ENCODE measurements around the gene NXN.

Gene NXN

GRCh38 chr17:1011138-1011537 is 31.6 kb upstream of the NXN start:
- Histone ChIP-seq H3K14ac (ENCODE audit: low read length in 2 of 2) (no peak overlapping the region), H4K91ac (ENCODE audit: low read length) (no peak overlapping the region), H3K4me3 (ENCODE audit: insufficient read depth in 1 of 2, low read depth in 1 of 2, low read length in 2 of 2) (no peak overlapping the region), H2BK15ac (ENCODE audit: low read depth, poor library complexity, severe bottlenecking) (no peak overlapping the region), H2AFZ (ENCODE audit: low read depth, low read length) (no peak overlapping the region), H3K4ac (ENCODE audit: low read depth in 1 of 2, low read length in 2 of 2) (no peak overlapping the region), H3K23ac (ENCODE audit: low read length in 2 of 2) (no peak overlapping the region), H3K36me3 (ENCODE audit: control insufficient read depth in 1 of 2, insufficient read depth in 2 of 2, low read depth in 1 of 2, low read length in 2 of 2) (peaks cover 48 to 71% of the 10 kb centered on the region in 2 experiments), H3K4me2 (ENCODE audit: low read length, poor library complexity, severe bottlenecking) (no peak overlapping the region), H2BK5ac (ENCODE audit: low read depth, low read length, poor library complexity, severe bottlenecking) (no peak overlapping the region), H2AK5ac (ENCODE audit: low read length, severe bottlenecking) (no peak overlapping the region), H2BK120ac (ENCODE audit: low read depth, low read length) (no peak overlapping the region), H3K4me1 (ENCODE audit: control insufficient read depth, insufficient read depth, low read depth, low read length) (no peaks in the 10 kb centered on the region), H4K8ac (ENCODE audit: low read length) (no peak overlapping the region), H3K18ac (ENCODE audit: low read depth in 1 of 2, low read length in 2 of 2) (no peak overlapping the region), H3K27ac (ENCODE audit: low read length, poor library complexity, severe bottlenecking) (no peak overlapping the region), H3K79me1 (replicated peaks; ENCODE audit: low read length, poor library complexity, severe bottlenecking) (peaks cover 15% of the 10 kb centered on the region), H3K9ac (ENCODE audit: low read length) (no peak overlapping the region), H3K27me3 (ENCODE audit: control insufficient read depth in 1 of 2, insufficient read depth in 1 of 2, low read length in 2 of 2) (no peaks in the 10 kb centered on the region), H2BK12ac (ENCODE audit: low read length in 2 of 2) (no peak overlapping the region), H3K9me3 (ENCODE audit: control insufficient read depth, low read length) (no peaks in the 10 kb centered on the region)
- DNase-seq: no peak
- WGBS: 93% methylated on average over 10 of the region's 10 CpGs

- Histone ChIP-seq H3K4me3 (ENCODE audit: insufficient read depth in 1 of 2, low read depth in 1 of 2, low read length in 2 of 2) (no peak overlapping the region), H2BK120ac (ENCODE audit: low read depth, low read length) (no peak overlapping the region), H3K27ac (ENCODE audit: low read length, poor library complexity, severe bottlenecking) (no peak overlapping the region), H3K4me1 (ENCODE audit: control insufficient read depth, insufficient read depth, low read depth, low read length) (no peaks in the 10 kb centered on the region), H2AFZ (ENCODE audit: low read depth, low read length) (no peak overlapping the region), H3K23ac (ENCODE audit: low read length in 2 of 2) (no peak overlapping the region), H3K18ac (ENCODE audit: low read depth in 1 of 2, low read length in 2 of 2) (no peak overlapping the region), H2BK15ac (ENCODE audit: low read depth, poor library complexity, severe bottlenecking) (no peak overlapping the region), H4K8ac (ENCODE audit: low read length) (no peak overlapping the region), H2AK5ac (ENCODE audit: low read length, severe bottlenecking) (no peak overlapping the region), H2BK12ac (ENCODE audit: low read length in 2 of 2) (no peak overlapping the region), H3K9ac (ENCODE audit: low read length) (no peak overlapping the region), H3K9me3 (ENCODE audit: control insufficient read depth, low read length) (no peaks in the 10 kb centered on the region), H3K14ac (ENCODE audit: low read length in 2 of 2) (no peak overlapping the region), H3K4me2 (ENCODE audit: low read length, poor library complexity, severe bottlenecking) (no peak overlapping the region), H4K91ac (ENCODE audit: low read length) (no peak overlapping the region), H2BK5ac (ENCODE audit: low read depth, low read length, poor library complexity, severe bottlenecking) (no peak overlapping the region), H3K27me3 (ENCODE audit: control insufficient read depth in 1 of 2, insufficient read depth in 1 of 2, low read length in 2 of 2) (no peaks in the 10 kb centered on the region), H3K4ac (ENCODE audit: low read depth in 1 of 2, low read length in 2 of 2) (no peak overlapping the region), H3K36me3 (ENCODE audit: control insufficient read depth in 1 of 2, insufficient read depth in 2 of 2, low read depth in 1 of 2, low read length in 2 of 2) (peaks cover 49 to 77% of the 10 kb centered on the region in 2 experiments), H3K79me1 (replicated peaks; ENCODE audit: low read length, poor library complexity, severe bottlenecking) (peaks cover 19% of the 10 kb centered on the region)
- 87% methylated on average over 11 of the region's 14 CpGs for WGBS
- no peak for DNase-seq
These were observed 31.0 kb upstream of the NXN start for GRCh38 chr17:1010586-1010985.

- Histone ChIP-seq H3K4me3 (ENCODE audit: insufficient read depth in 1 of 2, low read depth in 1 of 2, low read length in 2 of 2) (no peak overlapping the region), H3K14ac (ENCODE audit: low read length in 2 of 2) (no peak overlapping the region), H3K4me2 (ENCODE audit: low read length, poor library complexity, severe bottlenecking) (no peak overlapping the region), H4K91ac (ENCODE audit: low read length) (no peak overlapping the region), H2AFZ (ENCODE audit: low read depth, low read length) (no peak overlapping the region), H3K4me1 (ENCODE audit: control insufficient read depth, insufficient read depth, low read depth, low read length) (no peaks in the 10 kb centered on the region), H3K9me3 (ENCODE audit: control insufficient read depth, low read length) (no peaks in the 10 kb centered on the region), H3K27me3 (ENCODE audit: control insufficient read depth in 1 of 2, insufficient read depth in 1 of 2, low read length in 2 of 2) (no peaks in the 10 kb centered on the region), H3K18ac (ENCODE audit: low read depth in 1 of 2, low read length in 2 of 2) (no peak overlapping the region), H2BK12ac (ENCODE audit: low read length in 2 of 2) (no peak overlapping the region), H2BK5ac (ENCODE audit: low read depth, low read length, poor library complexity, severe bottlenecking) (no peak overlapping the region), H3K9ac (ENCODE audit: low read length) (no peak overlapping the region), H2BK120ac (ENCODE audit: low read depth, low read length) (no peak overlapping the region), H4K8ac (ENCODE audit: low read length) (no peak overlapping the region), H2AK5ac (ENCODE audit: low read length, severe bottlenecking) (no peak overlapping the region), H3K36me3 (ENCODE audit: control insufficient read depth in 1 of 2, insufficient read depth in 2 of 2, low read depth in 1 of 2, low read length in 2 of 2) (peaks cover 53 to 82% of the 10 kb centered on the region in 2 experiments), H3K4ac (ENCODE audit: low read depth in 1 of 2, low read length in 2 of 2) (no peak overlapping the region), H3K27ac (ENCODE audit: low read length, poor library complexity, severe bottlenecking) (no peak overlapping the region), H3K23ac (ENCODE audit: low read length in 2 of 2) (no peak overlapping the region), H3K79me1 (replicated peaks; ENCODE audit: low read length, poor library complexity, severe bottlenecking) (peaks cover 19% of the 10 kb centered on the region), H2BK15ac (ENCODE audit: low read depth, poor library complexity, severe bottlenecking) (no peak overlapping the region)
- no peak for DNase-seq
- WGBS: 96% methylated on average over 10 of the region's 10 CpGs
These were observed 30.5 kb upstream of the NXN start for GRCh38 chr17:1010086-1010450.

GRCh38 chr17:1009229-1010085 is 29.9 kb upstream of the NXN start:
- no peak overlapping the region for H2BK12ac ChIP-seq (ENCODE audit: low read length in 2 of 2)
- no peak overlapping the region for H2AFZ ChIP-seq (ENCODE audit: low read depth, low read length)
- no peaks in the 10 kb centered on the region for H3K27me3 ChIP-seq (ENCODE audit: control insufficient read depth in 1 of 2, insufficient read depth in 1 of 2, low read length in 2 of 2)
- no peak overlapping the region for H2BK5ac ChIP-seq (ENCODE audit: low read depth, low read length, poor library complexity, severe bottlenecking)
- H3K79me1 ChIP-seq (replicated peaks; ENCODE audit: low read length, poor library complexity, severe bottlenecking): peaks cover 25% of the 10 kb centered on the region
- H2AK5ac ChIP-seq (ENCODE audit: low read length, severe bottlenecking): no peak overlapping the region
- H4K8ac ChIP-seq (ENCODE audit: low read length): no peak overlapping the region
- 90% methylated on average over 18 of the region's 19 CpGs for WGBS
- H3K4me3 ChIP-seq (ENCODE audit: insufficient read depth in 1 of 2, low read depth in 1 of 2, low read length in 2 of 2): no peak overlapping the region
- H3K9me3 ChIP-seq (ENCODE audit: control insufficient read depth, low read length): no peaks in the 10 kb centered on the region
- H3K14ac ChIP-seq (ENCODE audit: low read length in 2 of 2): no peak overlapping the region
- no peak overlapping the region for H4K91ac ChIP-seq (ENCODE audit: low read length)
- H3K4me2 ChIP-seq (ENCODE audit: low read length, poor library complexity, severe bottlenecking): no peak overlapping the region
- no peak overlapping the region for H2BK120ac ChIP-seq (ENCODE audit: low read depth, low read length)
- no peak overlapping the region for H3K9ac ChIP-seq (ENCODE audit: low read length)
- no peak for DNase-seq
- H2BK15ac ChIP-seq (ENCODE audit: low read depth, poor library complexity, severe bottlenecking): no peak overlapping the region
- H3K23ac ChIP-seq (ENCODE audit: low read length in 2 of 2): no peak overlapping the region
- no peak overlapping the region for H3K18ac ChIP-seq (ENCODE audit: low read depth in 1 of 2, low read length in 2 of 2)
- no peak overlapping the region for H3K27ac ChIP-seq (ENCODE audit: low read length, poor library complexity, severe bottlenecking)
- no peak overlapping the region for H3K4ac ChIP-seq (ENCODE audit: low read depth in 1 of 2, low read length in 2 of 2)
- H3K4me1 ChIP-seq (ENCODE audit: control insufficient read depth, insufficient read depth, low read depth, low read length): peaks cover 5% of the 10 kb centered on the region
- H3K36me3 ChIP-seq (ENCODE audit: control insufficient read depth in 1 of 2, insufficient read depth in 2 of 2, low read depth in 1 of 2, low read length in 2 of 2): peaks cover 59 to 88% of the 10 kb centered on the region in 2 experiments
